Measurements from ENCODE around the gene MYH10. TPM values are rescaled to one million over a fixed set of nuclear protein-coding genes. Genes with fewer than 3 reads are reported as not detected.

Gene MYH10
- total RNA-seq, 2 donors from 2014 or later: 251 to 257 TPM

DNA sequence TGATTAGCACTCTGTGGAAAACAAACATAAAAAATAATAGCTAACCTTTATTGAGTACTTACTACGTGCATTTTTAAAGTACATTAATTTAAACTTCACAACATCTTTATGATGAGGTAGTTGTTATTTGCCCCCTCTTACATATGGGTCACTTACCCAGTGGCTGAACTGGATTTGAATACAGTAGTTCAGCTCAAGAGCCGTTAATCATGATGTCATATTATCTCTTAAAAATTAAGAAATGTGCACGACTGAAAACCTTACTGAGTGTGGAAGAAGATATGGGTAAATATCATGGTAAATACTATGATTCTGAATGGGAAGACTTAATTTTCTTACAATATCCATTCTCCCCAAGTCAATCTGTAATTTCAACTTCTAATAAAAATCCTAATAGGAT is 177.2 kb downstream of the MYH10 start:
- Mint-ChIP-seq H3K4me3 (no peak overlapping the region), H3K9me3 (no peaks in the 10 kb centered on the region), H3K4me1 (peaks cover 4% of the 10 kb centered on the region), H3K27ac (no peak overlapping the region), H3K27me3 (ENCODE audit: insufficient read depth) (no peaks in the 10 kb centered on the region), H3K36me3 (ENCODE audit: low read depth) (peaks cover 73% of the 10 kb centered on the region)
- peaks cover 93% of the 10 kb centered on the region for H3K36me3 ChIP-seq (ENCODE audit: control insufficient read depth, insufficient read depth, low read length)
- no peak for DNase-seq
- 90 to 100% methylated on average over 1 to 3 of the region's 3 CpGs for WGBS, 2 experiments (ENCODE audit: insufficient coverage in 1 of 2, insufficient read length in 1 of 2)
- no peaks in the 10 kb centered on the region for H3K27me3 ChIP-seq (ENCODE audit: control insufficient read depth, insufficient read depth, low read length, poor library complexity, severe bottlenecking)
- no peak overlapping the region for H3K4me3 ChIP-seq (ENCODE audit: low read length)
- no peaks in the 10 kb centered on the region for H3K4me1 ChIP-seq (ENCODE audit: control insufficient read depth, insufficient read depth, low read length)
- TF ChIP-seq, protein P1, sequence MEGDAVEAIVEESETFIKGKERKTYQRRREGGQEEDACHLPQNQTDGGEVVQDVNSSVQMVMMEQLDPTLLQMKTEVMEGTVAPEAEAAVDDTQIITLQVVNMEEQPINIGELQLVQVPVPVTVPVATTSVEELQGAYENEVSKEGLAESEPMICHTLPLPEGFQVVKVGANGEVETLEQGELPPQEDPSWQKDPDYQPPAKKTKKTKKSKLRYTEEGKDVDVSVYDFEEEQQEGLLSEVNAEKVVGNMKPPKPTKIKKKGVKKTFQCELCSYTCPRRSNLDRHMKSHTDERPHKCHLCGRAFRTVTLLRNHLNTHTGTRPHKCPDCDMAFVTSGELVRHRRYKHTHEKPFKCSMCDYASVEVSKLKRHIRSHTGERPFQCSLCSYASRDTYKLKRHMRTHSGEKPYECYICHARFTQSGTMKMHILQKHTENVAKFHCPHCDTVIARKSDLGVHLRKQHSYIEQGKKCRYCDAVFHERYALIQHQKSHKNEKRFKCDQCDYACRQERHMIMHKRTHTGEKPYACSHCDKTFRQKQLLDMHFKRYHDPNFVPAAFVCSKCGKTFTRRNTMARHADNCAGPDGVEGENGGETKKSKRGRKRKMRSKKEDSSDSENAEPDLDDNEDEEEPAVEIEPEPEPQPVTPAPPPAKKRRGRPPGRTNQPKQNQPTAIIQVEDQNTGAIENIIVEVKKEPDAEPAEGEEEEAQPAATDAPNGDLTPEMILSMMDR (conservative IDR thresholded peaks at IDR 0.05): no peak
- H3K9me3 ChIP-seq (ENCODE audit: control insufficient read depth, low read length): no peaks in the 10 kb centered on the region
- H3K27ac ChIP-seq (ENCODE audit: low read depth, low read length): no peak overlapping the region
- no peak overlapping the region for H3K9ac ChIP-seq (ENCODE audit: extremely low read depth, low read length, poor library complexity, severe bottlenecking)

DNA sequence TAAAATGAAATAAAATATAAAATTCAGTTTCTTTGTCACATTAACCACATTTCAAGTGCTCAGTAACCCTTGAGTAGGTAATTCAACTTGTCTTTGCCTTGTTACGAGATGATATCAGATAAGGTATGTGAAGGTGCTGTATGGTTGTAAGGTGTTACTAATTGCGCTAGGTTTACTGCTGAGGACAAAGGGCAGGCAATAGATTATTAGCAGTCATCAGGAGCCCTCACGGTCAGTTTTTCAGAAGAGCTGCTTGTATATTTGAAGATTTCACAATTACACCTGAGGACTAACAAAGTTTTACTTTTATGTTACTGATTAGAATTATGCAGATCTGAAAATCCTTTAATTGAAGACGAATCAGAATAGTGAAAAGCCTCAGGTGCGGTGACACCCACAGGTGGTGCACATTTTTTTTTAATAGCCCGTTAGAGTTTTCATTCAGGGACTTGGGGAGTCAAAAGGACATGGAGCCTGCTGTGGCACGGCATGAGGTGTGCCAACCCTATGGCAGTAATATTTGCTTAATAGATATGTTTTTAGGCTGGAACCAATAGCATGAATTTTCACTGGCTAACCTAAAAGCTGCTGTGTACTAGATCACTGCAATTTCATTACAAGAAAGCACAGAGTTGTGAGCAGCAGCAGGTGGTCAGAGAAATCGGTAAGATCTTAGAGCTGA is 178.5 kb downstream of the MYH10 start:
- no peak overlapping the region for H3K27ac ChIP-seq (ENCODE audit: low read depth, low read length)
- no peak overlapping the region for H3K4me3 ChIP-seq (ENCODE audit: low read length)
- WGBS, 2 experiments (ENCODE audit: insufficient coverage in 1 of 2, insufficient read length in 1 of 2): 86 to 87% methylated on average over 5 to 8 of the region's 8 CpGs
- H3K9me3 ChIP-seq (ENCODE audit: control insufficient read depth, low read length): no peaks in the 10 kb centered on the region
- no peaks in the 10 kb centered on the region for H3K9me3 Mint-ChIP-seq
- H3K27ac Mint-ChIP-seq: no peak overlapping the region
- no peaks in the 10 kb centered on the region for H3K27me3 ChIP-seq (ENCODE audit: control insufficient read depth, insufficient read depth, low read length, poor library complexity, severe bottlenecking)
- no peak overlapping the region for H3K9ac ChIP-seq (ENCODE audit: extremely low read depth, low read length, poor library complexity, severe bottlenecking)
- TF ChIP-seq, protein P1 (conservative IDR thresholded peaks at IDR 0.05): no peak
- no peak overlapping the region for H3K4me3 Mint-ChIP-seq
- H3K4me1 Mint-ChIP-seq: peaks cover 4% of the 10 kb centered on the region
- H3K36me3 Mint-ChIP-seq (ENCODE audit: low read depth): peaks cover 73% of the 10 kb centered on the region
- H3K4me1 ChIP-seq (ENCODE audit: control insufficient read depth, insufficient read depth, low read length): no peaks in the 10 kb centered on the region
- H3K27me3 Mint-ChIP-seq (ENCODE audit: insufficient read depth): no peaks in the 10 kb centered on the region
- no peak for DNase-seq
- H3K36me3 ChIP-seq (ENCODE audit: control insufficient read depth, insufficient read depth, low read length): peaks cover 93% of the 10 kb centered on the region

DNA sequence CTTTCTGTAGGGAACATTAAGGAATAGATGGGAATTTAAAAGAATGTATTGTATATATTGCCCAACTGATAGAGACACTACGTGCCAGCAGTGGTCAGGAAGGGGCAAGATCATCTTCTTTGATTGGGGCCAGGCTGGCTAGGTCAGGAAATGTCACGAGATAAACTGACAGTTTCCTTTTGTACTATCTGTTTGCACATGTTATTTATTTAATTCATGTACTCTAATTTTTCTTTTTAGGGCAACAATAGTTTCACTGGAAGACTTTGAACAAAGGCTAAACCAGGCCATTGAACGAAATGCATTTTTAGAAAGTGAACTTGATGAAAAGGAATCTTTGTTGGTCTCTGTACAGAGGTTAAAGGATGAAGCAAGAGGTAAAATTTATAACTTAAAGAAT is 182.2 kb downstream of the MYH10 start:
- no peaks in the 10 kb centered on the region for H3K9me3 ChIP-seq (ENCODE audit: control insufficient read depth, low read length)
- DNase-seq: no peak
- H3K4me3 Mint-ChIP-seq: no peak overlapping the region
- no peaks in the 10 kb centered on the region for H3K27me3 Mint-ChIP-seq (ENCODE audit: insufficient read depth)
- no peak overlapping the region for H3K27ac Mint-ChIP-seq
- peaks cover 98% of the 10 kb centered on the region for H3K36me3 ChIP-seq (ENCODE audit: control insufficient read depth, insufficient read depth, low read length)
- H3K9ac ChIP-seq (ENCODE audit: extremely low read depth, low read length, poor library complexity, severe bottlenecking): no peak overlapping the region
- H3K27ac ChIP-seq (ENCODE audit: low read depth, low read length): no peak overlapping the region
- H3K9me3 Mint-ChIP-seq: no peaks in the 10 kb centered on the region
- H3K27me3 ChIP-seq (ENCODE audit: control insufficient read depth, insufficient read depth, low read length, poor library complexity, severe bottlenecking): no peaks in the 10 kb centered on the region
- peaks cover 7% of the 10 kb centered on the region for H3K4me1 Mint-ChIP-seq
- no peaks in the 10 kb centered on the region for H3K4me1 ChIP-seq (ENCODE audit: control insufficient read depth, insufficient read depth, low read length)
- H3K4me3 ChIP-seq (ENCODE audit: low read length): no peak overlapping the region
- 93 to 96% methylated on average over 2 to 3 of the region's 3 CpGs for WGBS, 2 experiments (ENCODE audit: insufficient coverage in 1 of 2, insufficient read length in 1 of 2)
- peaks cover 67% of the 10 kb centered on the region for H3K36me3 Mint-ChIP-seq (ENCODE audit: low read depth)
- TF ChIP-seq, protein P1 (conservative IDR thresholded peaks at IDR 0.05): no peak
